Gastroesophageal sphincter (tissue), 3 donors: ENCODE data around the gene SLFN11.

Experiments used
- CTCF ChIP-seq, 4 experiments: fragments of 200-600 bp in 2 of 4; fragments of 450-650 bp in 2 of 4; sonication (generic) in 1 of 4; IDR thresholded peaks; one replicate each; pipeline ENCODE4 v1.5.1; 2017 to 2019; ENCODE audit warnings: antibody characterized with exemption in 4 of 4, mild to moderate bottlenecking in 2 of 4, moderate library complexity in 2 of 4
- EP300 ChIP-seq: sonication (generic); formaldehyde crosslinking; IDR thresholded peaks from one replicate; pipeline ENCODE4 v1.6.1; 2017; ENCODE audit warnings: antibody characterized with exemption, mild to moderate bottlenecking
- POLR2A ChIP-seq, 2 donors: fragments of 450-650 bp; IDR thresholded peaks; one replicate each; pipeline ENCODE4 v1.6.1; 2017; ENCODE audit warnings: antibody characterized with exemption in 2 of 2, mild to moderate bottlenecking in 2 of 2, moderate library complexity in 1 of 2
- POLR2AphosphoS5 ChIP-seq: sonication (generic); formaldehyde crosslinking; IDR thresholded peaks from one replicate; pipeline ENCODE4 v1.6.1; 2017; ENCODE audit warnings: antibody characterized with exemption

GRCh38 chr17:35387496-35387895, 14.1 kb upstream of the SLFN11 start:
- TF ChIP-seq EP300 = no peak
- no peak for TF ChIP-seq CTCF (IDR thresholded peaks at IDR 0.05)
- TF ChIP-seq POLR2AphosphoS5 = no peak
- no peak for TF ChIP-seq POLR2A (IDR thresholded peaks at IDR 0.05)
